ENCODE measurements around the gene HPX. TPM values are rescaled to one million over a fixed set of nuclear protein-coding genes. Genes with fewer than 3 reads are reported as not detected.
A peak's percentile ranks its signal among the peaks of the same experiment; 100 is the strongest.

Gene HPX
- total RNA-seq, 1 donor from 2014 or later, result 1.4 TPM

DNA sequence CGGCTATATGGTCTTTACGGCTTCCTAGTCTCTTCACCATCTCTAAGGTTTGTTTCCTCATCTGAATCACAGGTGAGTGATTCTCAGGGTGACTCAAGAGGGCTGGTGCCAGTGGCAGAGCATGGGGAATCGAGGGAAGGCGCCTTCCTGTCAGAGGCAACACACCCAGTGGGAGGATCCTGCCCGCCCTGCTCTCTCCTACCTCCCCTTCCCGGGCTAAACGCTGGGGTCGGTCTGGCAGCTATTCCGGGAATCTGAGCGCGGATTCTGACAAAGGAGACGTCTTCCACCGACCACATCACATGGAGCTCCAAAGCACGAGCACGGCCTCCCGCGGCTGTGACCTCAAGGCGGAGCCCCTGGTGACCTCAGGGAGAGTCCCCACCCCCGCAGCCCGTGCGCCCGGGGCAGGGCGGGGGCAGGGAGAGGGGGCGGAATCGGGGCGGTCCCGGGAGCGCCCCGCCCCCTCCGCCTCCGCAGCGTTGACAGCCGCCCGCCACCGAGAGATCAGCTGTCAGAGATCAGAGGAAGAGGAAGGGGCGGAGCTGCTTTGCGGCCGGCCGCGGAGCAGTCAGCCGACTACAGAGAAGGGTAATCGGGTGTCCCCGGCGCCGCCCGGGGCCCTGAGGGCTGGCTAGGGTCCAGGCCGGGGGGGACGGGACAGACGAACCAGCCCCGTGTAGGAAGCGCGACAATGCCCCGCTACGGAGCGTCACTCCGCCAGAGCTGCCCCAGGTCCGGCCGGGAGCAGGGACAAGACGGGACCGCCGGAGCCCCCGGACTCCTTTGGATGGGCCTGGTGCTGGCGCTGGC is 50.7 kb downstream of the HPX start, which contains the start of gene SMPD1:
SMPD1 (plus strand) TSS at position 570 of the 813 bp plus-strand sequence; CDS start at position 695, 125 bp downstream.
- H3K36me3 Mint-ChIP-seq (ENCODE audit: low read depth, unreplicated experiment), result peaks cover 3% of the 10 kb centered on the region
- TF ChIP-seq, protein P1, sequence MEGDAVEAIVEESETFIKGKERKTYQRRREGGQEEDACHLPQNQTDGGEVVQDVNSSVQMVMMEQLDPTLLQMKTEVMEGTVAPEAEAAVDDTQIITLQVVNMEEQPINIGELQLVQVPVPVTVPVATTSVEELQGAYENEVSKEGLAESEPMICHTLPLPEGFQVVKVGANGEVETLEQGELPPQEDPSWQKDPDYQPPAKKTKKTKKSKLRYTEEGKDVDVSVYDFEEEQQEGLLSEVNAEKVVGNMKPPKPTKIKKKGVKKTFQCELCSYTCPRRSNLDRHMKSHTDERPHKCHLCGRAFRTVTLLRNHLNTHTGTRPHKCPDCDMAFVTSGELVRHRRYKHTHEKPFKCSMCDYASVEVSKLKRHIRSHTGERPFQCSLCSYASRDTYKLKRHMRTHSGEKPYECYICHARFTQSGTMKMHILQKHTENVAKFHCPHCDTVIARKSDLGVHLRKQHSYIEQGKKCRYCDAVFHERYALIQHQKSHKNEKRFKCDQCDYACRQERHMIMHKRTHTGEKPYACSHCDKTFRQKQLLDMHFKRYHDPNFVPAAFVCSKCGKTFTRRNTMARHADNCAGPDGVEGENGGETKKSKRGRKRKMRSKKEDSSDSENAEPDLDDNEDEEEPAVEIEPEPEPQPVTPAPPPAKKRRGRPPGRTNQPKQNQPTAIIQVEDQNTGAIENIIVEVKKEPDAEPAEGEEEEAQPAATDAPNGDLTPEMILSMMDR (IDR thresholded peaks at IDR 0.05; ENCODE audit: unreplicated experiment), result no peak
- peak within 1 kb of the TSS; percentile 94 for H3K4me3 Mint-ChIP-seq (ENCODE audit: unreplicated experiment)
- H3K27me3 Mint-ChIP-seq (ENCODE audit: unreplicated experiment), result peaks cover 15% of the 10 kb centered on the region
- H3K27ac Mint-ChIP-seq (ENCODE audit: unreplicated experiment), result peak within 1 kb of the TSS; percentile 85
- peaks cover 8% of the 10 kb centered on the region for H3K4me1 Mint-ChIP-seq (ENCODE audit: unreplicated experiment)
- H3K9me3 Mint-ChIP-seq (ENCODE audit: unreplicated experiment), result no peaks in the 10 kb centered on the region
- DNase-seq (ENCODE audit: low spot score), result peak; percentile 83

DNA sequence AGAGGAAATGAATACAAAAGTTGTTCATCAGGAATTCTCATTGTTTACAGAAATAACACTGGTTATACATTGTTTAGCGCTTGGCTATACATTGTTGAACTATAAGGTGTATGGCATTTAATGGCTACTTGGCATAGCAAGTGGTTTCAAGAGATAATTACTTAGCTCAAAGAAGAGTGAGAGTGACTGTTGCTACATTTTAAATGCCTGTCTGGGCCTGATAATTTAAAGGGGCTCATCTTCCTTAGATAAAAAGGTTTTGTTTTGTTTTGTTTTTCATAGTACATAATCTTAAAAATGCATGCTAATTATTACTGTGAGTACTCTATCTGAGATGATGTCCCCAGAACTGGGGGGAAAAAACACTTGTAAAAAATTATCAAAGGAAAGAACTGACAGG is 52.0 kb downstream of the HPX start:
- Mint-ChIP-seq H3K4me3 (ENCODE audit: unreplicated experiment) (peak overlapping the region; percentile 94), H3K27ac (ENCODE audit: unreplicated experiment) (no peak overlapping the region), H3K27me3 (ENCODE audit: unreplicated experiment) (peaks cover 16% of the 10 kb centered on the region), H3K36me3 (ENCODE audit: low read depth, unreplicated experiment) (peaks cover 4% of the 10 kb centered on the region), H3K4me1 (ENCODE audit: unreplicated experiment) (peaks cover 8% of the 10 kb centered on the region), H3K9me3 (ENCODE audit: unreplicated experiment) (no peaks in the 10 kb centered on the region)
- TF ChIP-seq, protein P1 (IDR thresholded peaks at IDR 0.05; ENCODE audit: unreplicated experiment), result no peak
- DNase-seq (ENCODE audit: low spot score), result no peak

DNA sequence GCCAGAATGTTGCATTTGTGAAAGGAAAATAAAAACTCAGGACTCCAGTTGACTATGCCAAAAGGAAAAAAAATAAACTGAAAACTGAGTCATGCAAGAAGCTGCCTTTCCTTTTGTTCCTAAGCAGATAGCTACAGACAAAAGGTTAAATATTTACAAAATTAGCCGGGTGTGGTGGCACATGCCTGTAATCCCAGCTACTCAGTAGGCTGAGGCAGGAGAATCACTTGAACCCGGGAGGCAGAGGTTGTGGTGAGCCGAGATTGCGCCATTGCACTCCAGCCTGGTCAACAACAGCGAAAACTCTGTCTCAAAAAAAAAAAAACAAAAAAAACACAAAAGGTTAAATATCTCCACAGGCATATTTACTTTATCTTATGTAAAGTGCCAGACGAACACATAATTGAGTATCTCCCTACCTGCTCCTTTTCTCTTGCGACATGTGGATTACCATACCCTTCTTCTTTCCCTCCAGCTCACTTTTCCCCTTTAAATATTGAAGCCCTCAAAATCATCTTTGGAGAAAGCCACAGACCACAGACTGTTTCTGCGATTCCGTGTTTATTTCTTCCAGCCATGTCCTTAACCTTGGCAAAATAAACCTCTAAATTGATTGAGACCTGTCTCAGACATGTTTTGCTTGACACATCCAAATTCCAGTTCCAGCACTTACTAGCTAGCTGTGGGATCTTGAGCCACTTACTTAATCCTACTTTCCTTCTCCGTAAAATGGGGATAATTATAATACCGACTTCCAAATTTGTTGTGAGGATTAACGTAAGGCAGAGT is 52.8 kb downstream of the HPX start:
- peaks cover 4% of the 10 kb centered on the region for H3K36me3 Mint-ChIP-seq (ENCODE audit: low read depth, unreplicated experiment)
- H3K27ac Mint-ChIP-seq (ENCODE audit: unreplicated experiment), result no peak overlapping the region
- peaks cover 8% of the 10 kb centered on the region for H3K4me1 Mint-ChIP-seq (ENCODE audit: unreplicated experiment)
- no peak for DNase-seq (ENCODE audit: low spot score)
- no peaks in the 10 kb centered on the region for H3K9me3 Mint-ChIP-seq (ENCODE audit: unreplicated experiment)
- peaks cover 14% of the 10 kb centered on the region for H3K27me3 Mint-ChIP-seq (ENCODE audit: unreplicated experiment)
- TF ChIP-seq, protein P1 (IDR thresholded peaks at IDR 0.05; ENCODE audit: unreplicated experiment), result no peak
- no peak overlapping the region for H3K4me3 Mint-ChIP-seq (ENCODE audit: unreplicated experiment)

DNA sequence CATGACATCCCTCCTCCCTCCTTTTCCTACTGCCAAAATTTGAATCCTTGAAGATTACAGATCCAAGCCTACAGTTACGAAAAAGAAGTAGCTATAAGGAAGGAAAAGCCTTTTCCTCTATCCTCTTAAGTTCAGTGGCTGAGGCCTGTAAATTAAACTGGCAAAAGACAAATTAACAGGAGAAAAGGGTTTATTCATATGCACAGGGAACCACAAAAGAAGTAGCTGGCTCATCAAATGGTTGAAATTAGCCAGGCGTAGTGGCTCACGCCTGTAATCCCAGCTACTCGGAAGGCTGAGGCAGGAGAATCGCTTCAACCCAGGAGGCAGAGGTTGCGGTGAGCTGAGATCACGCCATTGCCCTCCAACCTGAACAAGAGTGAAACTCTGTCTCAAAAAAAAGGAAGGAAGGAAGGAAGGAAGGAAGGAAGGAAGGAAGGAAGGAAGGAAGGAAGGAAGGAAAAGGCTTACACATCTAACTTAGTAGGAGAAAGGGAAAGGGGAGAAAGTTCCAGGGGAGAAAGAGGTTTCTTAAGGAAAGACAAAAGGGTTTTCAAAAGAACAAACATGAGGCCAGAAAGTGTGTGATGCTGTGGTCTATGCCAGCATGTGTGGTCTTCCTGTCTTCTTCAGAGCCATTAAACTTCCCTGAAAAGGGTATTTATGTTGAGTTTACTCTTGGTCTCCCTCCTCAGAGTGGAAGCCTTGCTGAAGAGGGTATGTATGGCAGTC is 55.6 kb downstream of the HPX start:
- Mint-ChIP-seq H3K27me3 (ENCODE audit: unreplicated experiment) (peaks cover 9% of the 10 kb centered on the region), H3K36me3 (ENCODE audit: low read depth, unreplicated experiment) (peaks cover 4% of the 10 kb centered on the region), H3K4me1 (ENCODE audit: unreplicated experiment) (peaks cover 8% of the 10 kb centered on the region), H3K4me3 (ENCODE audit: unreplicated experiment) (no peak overlapping the region), H3K9me3 (ENCODE audit: unreplicated experiment) (no peaks in the 10 kb centered on the region), H3K27ac (ENCODE audit: unreplicated experiment) (no peak overlapping the region)
- TF ChIP-seq, protein P1 (IDR thresholded peaks at IDR 0.05; ENCODE audit: unreplicated experiment), result no peak
- no peak for DNase-seq (ENCODE audit: low spot score)

Other genes with a start within 250 kb of the HPX start
- not detected for gene OR52W1, start 241.8 kb downstream of the HPX start, total RNA-seq (ENCODE audit: unreplicated experiment)
- not detected for gene C11orf42, start 235.4 kb downstream of the HPX start, total RNA-seq (ENCODE audit: unreplicated experiment)
- 29.3 TPM for gene FHIP1B, start 206.4 kb downstream of the HPX start, total RNA-seq (ENCODE audit: unreplicated experiment)
- not detected for gene CNGA4, start 201.9 kb downstream of the HPX start, total RNA-seq (ENCODE audit: unreplicated experiment)
- 0.64 TPM for gene CCKBR, start 181.1 kb downstream of the HPX start, total RNA-seq (ENCODE audit: unreplicated experiment)
- 91.0 TPM for gene CAVIN3, start 120.5 kb downstream of the HPX start, total RNA-seq (ENCODE audit: unreplicated experiment)
- gene SMPD1, start 50.5 kb downstream of the HPX start, total RNA-seq (ENCODE audit: unreplicated experiment), result 24.8 TPM
- 43.6 TPM for gene APBB1, start 21.9 kb downstream of the HPX start, total RNA-seq (ENCODE audit: unreplicated experiment)
- 26.0 TPM for gene TRIM3, start 33.0 kb upstream of the HPX start, total RNA-seq (ENCODE audit: unreplicated experiment)
- gene ARFIP2, start 40.3 kb upstream of the HPX start, total RNA-seq (ENCODE audit: unreplicated experiment), result 46.7 TPM
- gene TIMM10B, start 40.5 kb upstream of the HPX start, total RNA-seq (ENCODE audit: unreplicated experiment), result 42.2 TPM
- gene DNHD1, start 56.3 kb upstream of the HPX start, total RNA-seq (ENCODE audit: unreplicated experiment), result 8.5 TPM
- 14.6 TPM for gene RRP8, start 162.6 kb upstream of the HPX start, total RNA-seq (ENCODE audit: unreplicated experiment)
- 183 TPM for gene ILK, start 162.8 kb upstream of the HPX start, total RNA-seq (ENCODE audit: unreplicated experiment)
- gene TAF10, start 171.2 kb upstream of the HPX start, total RNA-seq (ENCODE audit: unreplicated experiment), result 62.2 TPM
- gene TPP1, start 178.4 kb upstream of the HPX start, total RNA-seq (ENCODE audit: unreplicated experiment), result 52.9 TPM
- 156 TPM for gene DCHS1, start 214.8 kb upstream of the HPX start, total RNA-seq (ENCODE audit: unreplicated experiment)
- gene MRPL17, start 242.4 kb upstream of the HPX start, total RNA-seq (ENCODE audit: unreplicated experiment), result 44.8 TPM

All from endothelial cell (in vitro differentiated cells).